Measurements from ENCODE around the gene CCDC15. TPM values are rescaled to one million over a fixed set of nuclear protein-coding genes. Genes with fewer than 3 reads are reported as not detected.

CCDC15 gene
- total RNA-seq, 6 donors from 2014 or later = 0.89 to 3.1 (median 1.2) TPM

DNA sequence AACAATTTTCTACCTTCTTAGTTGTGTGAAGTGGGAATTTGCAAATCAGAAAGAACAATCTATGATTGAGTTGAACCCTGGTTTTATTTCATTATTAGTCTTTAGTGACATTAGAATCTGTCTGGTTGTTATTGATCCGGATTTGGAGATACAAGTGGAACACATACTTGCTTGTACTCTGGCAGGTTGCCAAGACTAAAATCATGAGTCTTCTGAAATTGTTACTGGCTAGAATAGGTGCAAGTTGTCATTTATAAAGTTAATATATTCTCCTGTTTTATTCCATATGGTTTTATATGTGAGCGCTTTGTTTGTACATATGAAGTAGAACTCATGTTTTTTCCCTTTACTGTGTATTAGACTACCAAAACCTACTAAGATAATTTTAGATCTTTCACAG, 23.0 kb downstream of the CCDC15 start:
- Histone ChIP-seq H3K27ac (no peak overlapping the region), H3K4me1 (no peaks in the 10 kb centered on the region), H3K4me3 (no peak overlapping the region), H3K36me3 (no peaks in the 10 kb centered on the region), H3K9me3 (peaks cover 0 to 10% (median 6%) of the 10 kb centered on the region in 4 donors), H3K27me3 (no peaks in the 10 kb centered on the region)
- TF ChIP-seq, protein P1, sequence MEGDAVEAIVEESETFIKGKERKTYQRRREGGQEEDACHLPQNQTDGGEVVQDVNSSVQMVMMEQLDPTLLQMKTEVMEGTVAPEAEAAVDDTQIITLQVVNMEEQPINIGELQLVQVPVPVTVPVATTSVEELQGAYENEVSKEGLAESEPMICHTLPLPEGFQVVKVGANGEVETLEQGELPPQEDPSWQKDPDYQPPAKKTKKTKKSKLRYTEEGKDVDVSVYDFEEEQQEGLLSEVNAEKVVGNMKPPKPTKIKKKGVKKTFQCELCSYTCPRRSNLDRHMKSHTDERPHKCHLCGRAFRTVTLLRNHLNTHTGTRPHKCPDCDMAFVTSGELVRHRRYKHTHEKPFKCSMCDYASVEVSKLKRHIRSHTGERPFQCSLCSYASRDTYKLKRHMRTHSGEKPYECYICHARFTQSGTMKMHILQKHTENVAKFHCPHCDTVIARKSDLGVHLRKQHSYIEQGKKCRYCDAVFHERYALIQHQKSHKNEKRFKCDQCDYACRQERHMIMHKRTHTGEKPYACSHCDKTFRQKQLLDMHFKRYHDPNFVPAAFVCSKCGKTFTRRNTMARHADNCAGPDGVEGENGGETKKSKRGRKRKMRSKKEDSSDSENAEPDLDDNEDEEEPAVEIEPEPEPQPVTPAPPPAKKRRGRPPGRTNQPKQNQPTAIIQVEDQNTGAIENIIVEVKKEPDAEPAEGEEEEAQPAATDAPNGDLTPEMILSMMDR (IDR thresholded peaks at IDR 0.05) = no peak
- no peak for TF ChIP-seq POLR2A (IDR thresholded peaks at IDR 0.05)
- 84% methylated on average over 2 of the region's 2 CpGs for WGBS, 2 donors
- no peak for ATAC-seq (ENCODE audit: low FRiP score in 2 of 2)
- no peak for DNase-seq

DNA sequence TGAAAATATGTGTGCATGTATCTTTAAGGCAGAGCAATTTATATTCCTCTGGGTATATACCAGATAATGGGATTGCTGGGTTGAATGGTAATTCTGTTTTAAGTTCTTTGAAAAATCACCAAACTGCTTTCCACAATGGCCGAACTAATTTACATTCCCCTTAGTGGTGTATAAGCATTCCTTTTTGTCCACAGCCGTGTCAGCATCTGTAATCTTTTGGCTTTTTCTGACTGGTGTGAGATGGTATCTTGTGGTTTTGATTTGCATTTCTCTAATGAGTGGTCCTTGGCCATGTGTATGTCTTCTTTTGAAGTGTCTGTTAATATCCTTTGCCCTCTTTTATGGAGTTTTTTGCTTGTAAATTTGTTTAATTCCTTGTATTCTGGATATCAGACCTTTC, 24.3 kb downstream of the CCDC15 start:
- Histone ChIP-seq H3K4me1 (no peaks in the 10 kb centered on the region), H3K4me3 (no peak overlapping the region), H3K27ac (no peak overlapping the region), H3K27me3 (no peaks in the 10 kb centered on the region), H3K36me3 (no peaks in the 10 kb centered on the region), H3K9me3 (peaks cover 0 to 16% (median 7%) of the 10 kb centered on the region in 4 donors)
- DNase-seq (no peak), ATAC-seq (ENCODE audit: low FRiP score in 2 of 2) (no peak)
- 92 to 93% methylated on average over 2 of the region's 2 CpGs for WGBS, 2 donors
- TF ChIP-seq EP300 (IDR thresholded peaks at IDR 0.05) = no peak
- no peak for TF ChIP-seq POLR2A (IDR thresholded peaks at IDR 0.05)
- TF ChIP-seq, protein P1 (IDR thresholded peaks at IDR 0.05) = no peak
- TF ChIP-seq POLR2AphosphoS5 (IDR thresholded peaks at IDR 0.05) = no peak

DNA sequence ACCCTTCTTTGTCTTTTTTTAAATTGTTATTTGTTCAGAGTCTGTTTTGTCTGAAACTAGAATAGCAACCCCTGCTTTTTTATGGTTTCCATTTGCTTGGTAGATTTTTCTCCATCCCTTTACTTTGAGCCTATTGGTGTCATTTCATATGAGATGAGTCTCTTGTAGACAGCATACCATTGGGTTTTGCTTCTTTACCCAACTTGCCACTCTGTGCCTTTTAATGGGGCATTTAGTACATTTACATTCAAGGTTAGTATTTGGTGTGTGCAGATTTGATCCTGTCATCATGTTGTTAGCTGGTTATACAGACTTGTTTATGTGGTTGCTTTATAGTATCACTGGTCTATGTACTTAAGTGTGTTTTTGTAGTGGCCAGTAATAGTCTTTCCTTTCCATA, 28.0 kb downstream of the CCDC15 start:
- ATAC-seq (ENCODE audit: low FRiP score in 2 of 2) = no peak
- H3K9me3 ChIP-seq = peaks cover 0 to 16% (median 7%) of the 10 kb centered on the region in 4 donors
- TF ChIP-seq, protein P1 (IDR thresholded peaks at IDR 0.05) = no peak
- TF ChIP-seq POLR2A (IDR thresholded peaks at IDR 0.05) = no peak
- TF ChIP-seq EP300 (IDR thresholded peaks at IDR 0.05) = no peak
- TF ChIP-seq POLR2AphosphoS5 (IDR thresholded peaks at IDR 0.05) = no peak
- no peaks in the 10 kb centered on the region for H3K4me1 ChIP-seq
- no peaks in the 10 kb centered on the region for H3K36me3 ChIP-seq
- no peak for DNase-seq
- H3K27me3 ChIP-seq = no peaks in the 10 kb centered on the region
- H3K4me3 ChIP-seq = no peak overlapping the region
- H3K27ac ChIP-seq = no peak overlapping the region

DNA sequence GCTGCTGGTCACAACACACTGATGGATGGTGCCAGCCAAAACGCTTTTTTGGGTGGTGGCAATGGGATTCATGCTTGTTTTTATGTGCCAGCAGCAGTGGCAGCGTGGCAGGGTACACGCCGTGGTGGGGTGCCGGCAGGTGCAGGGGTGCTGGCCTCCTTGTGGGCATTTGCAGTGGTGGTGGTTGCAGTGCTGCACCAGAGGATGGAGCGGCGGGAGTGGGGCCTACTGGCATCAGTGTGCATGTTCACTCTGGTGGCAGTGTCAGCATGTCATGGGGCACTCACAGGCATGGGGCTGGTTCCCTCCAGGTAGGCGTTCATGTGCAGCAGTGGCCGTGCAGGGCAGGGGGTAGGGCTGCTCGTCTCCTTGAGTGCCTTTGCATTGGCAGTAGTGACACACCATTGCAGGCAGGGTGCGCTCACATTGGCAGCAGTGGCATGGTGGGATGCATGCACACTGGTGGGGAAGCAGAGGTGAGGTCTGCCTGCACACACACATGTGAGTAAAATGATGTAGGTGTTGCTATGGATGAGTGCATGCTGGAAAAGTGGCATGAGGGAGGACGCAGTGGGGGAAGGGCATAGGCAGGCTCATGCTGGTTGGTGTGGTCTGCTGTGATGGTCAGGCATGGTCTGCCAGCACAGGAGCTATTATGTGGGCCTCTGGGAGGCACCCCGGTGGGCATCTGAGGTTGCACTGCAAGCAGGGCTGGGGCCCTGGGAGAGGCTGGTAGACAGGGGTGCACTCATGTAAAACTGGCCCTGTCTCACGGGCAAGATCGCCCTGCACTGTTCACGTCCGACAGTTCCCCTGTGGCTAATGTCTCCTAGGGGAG, 29.9 kb downstream of the CCDC15 start:
- Histone ChIP-seq H3K27me3 (no peaks in the 10 kb centered on the region), H3K27ac (no peak overlapping the region), H3K4me3 (no peak overlapping the region), H3K4me1 (no peaks in the 10 kb centered on the region), H3K36me3 (no peaks in the 10 kb centered on the region), H3K9me3 (peaks cover 0 to 16% (median 7%) of the 10 kb centered on the region in 4 donors)
- TF ChIP-seq EP300 (IDR thresholded peaks at IDR 0.05) = no peak
- no peak for TF ChIP-seq POLR2AphosphoS5 (IDR thresholded peaks at IDR 0.05)
- TF ChIP-seq, protein P1 (IDR thresholded peaks at IDR 0.05) = no peak
- no peak for TF ChIP-seq POLR2A (IDR thresholded peaks at IDR 0.05)
- peak in 1 of 2 donors; percentile 54 for DNase-seq
- WGBS, 2 donors = 83 to 94% methylated on average over 10 to 17 of the region's 17 CpGs
- ATAC-seq (ENCODE audit: low FRiP score in 2 of 2) = no peak

DNA sequence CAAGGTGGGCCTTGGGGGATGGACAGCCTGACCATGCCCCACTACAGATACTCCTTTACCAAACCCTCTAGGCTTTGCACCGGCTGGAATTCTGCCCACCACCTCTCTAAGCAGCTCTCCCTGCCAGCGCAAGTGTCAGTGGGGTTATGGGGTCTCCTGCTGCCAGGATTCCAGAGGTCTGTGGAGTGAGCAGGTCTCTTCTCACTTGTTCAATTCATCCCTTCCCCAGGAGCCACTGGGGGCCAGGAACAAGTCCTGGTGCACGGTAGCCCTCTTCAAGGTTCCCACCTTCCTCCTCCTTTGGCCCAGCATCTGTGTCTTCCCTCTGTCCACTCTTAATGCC, 30.5 kb downstream of the CCDC15 start:
- ATAC-seq (ENCODE audit: low FRiP score in 2 of 2) (no peak), DNase-seq (no peak)
- TF ChIP-seq POLR2A (IDR thresholded peaks at IDR 0.05) = no peak
- TF ChIP-seq POLR2AphosphoS5 (IDR thresholded peaks at IDR 0.05) = no peak
- no peak for TF ChIP-seq EP300 (IDR thresholded peaks at IDR 0.05)
- TF ChIP-seq, protein P1 (IDR thresholded peaks at IDR 0.05) = no peak
- Histone ChIP-seq H3K36me3 (no peaks in the 10 kb centered on the region), H3K27me3 (no peaks in the 10 kb centered on the region), H3K4me3 (no peak overlapping the region), H3K9me3 (peaks cover 0 to 16% (median 6%) of the 10 kb centered on the region in 4 donors), H3K27ac (no peak overlapping the region), H3K4me1 (no peaks in the 10 kb centered on the region)
- 88 to 100% methylated on average over 1 to 3 of the region's 3 CpGs for WGBS, 2 donors
